ENCODE results near the gene PCDH19.

DNA sequence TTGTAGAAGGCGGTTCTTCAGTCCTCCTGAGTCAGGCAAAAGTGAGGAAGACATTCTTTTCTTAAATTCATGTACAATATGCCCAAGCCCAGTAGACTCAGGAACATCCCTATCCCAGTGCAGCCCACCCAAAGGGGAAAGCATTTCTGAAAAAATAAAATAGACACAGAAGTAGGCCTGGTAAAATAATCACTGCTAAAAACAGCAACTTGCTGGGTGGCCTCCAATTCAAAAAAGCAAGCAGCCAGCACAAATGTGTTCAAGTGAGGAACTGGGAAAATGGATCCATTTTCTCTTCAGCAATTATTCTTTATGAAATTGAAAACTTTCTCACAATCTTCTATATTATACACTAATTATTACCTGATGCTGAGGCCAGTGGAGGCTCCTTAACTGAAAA, 165.4 kb downstream of the PCDH19 start:
- TF ChIP-seq, protein P1, sequence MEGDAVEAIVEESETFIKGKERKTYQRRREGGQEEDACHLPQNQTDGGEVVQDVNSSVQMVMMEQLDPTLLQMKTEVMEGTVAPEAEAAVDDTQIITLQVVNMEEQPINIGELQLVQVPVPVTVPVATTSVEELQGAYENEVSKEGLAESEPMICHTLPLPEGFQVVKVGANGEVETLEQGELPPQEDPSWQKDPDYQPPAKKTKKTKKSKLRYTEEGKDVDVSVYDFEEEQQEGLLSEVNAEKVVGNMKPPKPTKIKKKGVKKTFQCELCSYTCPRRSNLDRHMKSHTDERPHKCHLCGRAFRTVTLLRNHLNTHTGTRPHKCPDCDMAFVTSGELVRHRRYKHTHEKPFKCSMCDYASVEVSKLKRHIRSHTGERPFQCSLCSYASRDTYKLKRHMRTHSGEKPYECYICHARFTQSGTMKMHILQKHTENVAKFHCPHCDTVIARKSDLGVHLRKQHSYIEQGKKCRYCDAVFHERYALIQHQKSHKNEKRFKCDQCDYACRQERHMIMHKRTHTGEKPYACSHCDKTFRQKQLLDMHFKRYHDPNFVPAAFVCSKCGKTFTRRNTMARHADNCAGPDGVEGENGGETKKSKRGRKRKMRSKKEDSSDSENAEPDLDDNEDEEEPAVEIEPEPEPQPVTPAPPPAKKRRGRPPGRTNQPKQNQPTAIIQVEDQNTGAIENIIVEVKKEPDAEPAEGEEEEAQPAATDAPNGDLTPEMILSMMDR (conservative IDR thresholded peaks at IDR 0.05; ENCODE audit: low read length), result no peak
- TF ChIP-seq EZH2phosphoT487 (IDR thresholded peaks at IDR 0.05; ENCODE audit: borderline replicate concordance, low read depth, low read length), result no peak
